Measurements from ENCODE around the gene ELOVL7.
"Not testable (repeated sequence)": the region's sequence is repeated elsewhere in the genome, so short reads cannot be mapped to it uniquely, and the experiment has no call there.

Gene ELOVL7

DNA sequence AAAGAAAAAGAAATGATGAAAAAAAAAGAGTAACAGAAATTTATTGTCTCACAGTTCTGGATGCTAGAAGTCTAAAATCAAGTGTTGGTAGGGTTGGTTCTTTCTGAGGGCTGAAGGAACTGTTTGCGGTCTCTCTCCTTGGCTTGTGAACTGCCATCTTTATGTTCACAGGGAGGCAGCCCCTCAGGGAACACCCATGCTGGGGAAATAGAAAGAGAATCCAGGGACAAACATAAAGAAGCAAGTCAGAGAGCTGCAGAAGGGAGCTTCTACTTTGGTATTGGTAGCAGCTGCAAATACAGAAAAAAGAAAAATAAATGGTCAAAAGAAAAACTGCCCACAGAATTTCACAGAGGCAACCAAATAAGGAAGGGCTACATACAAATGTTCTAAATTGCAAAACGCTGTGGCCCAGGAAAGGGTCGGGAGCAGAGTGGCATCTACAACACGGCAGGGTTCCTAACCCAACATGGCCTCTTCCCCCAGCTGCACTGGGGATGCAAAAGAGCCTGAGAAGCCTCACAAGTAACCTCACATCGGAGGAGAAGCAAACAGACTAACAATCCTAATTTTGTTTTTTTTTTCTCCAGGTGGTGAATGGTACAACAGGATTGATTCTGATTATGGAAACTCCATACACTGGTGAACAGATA lies 37.4 kb downstream of the ELOVL7 start:
- no peaks in the 10 kb centered on the region for H3K9me3 ChIP-seq (ENCODE audit: control insufficient read depth, low read length)
- no peaks in the 10 kb centered on the region for H3K4me1 ChIP-seq (ENCODE audit: control insufficient read depth, insufficient read depth, low read length)
- H3K4me3 ChIP-seq (ENCODE audit: low read length) = no peak overlapping the region
- no peak overlapping the region for H3K9ac ChIP-seq (ENCODE audit: low read length)
- no peaks in the 10 kb centered on the region for H3K36me3 ChIP-seq (ENCODE audit: control insufficient read depth, insufficient read depth, low read length)
- no peaks in the 10 kb centered on the region for H3K27me3 ChIP-seq (ENCODE audit: control insufficient read depth, insufficient read depth, low read length)

DNA sequence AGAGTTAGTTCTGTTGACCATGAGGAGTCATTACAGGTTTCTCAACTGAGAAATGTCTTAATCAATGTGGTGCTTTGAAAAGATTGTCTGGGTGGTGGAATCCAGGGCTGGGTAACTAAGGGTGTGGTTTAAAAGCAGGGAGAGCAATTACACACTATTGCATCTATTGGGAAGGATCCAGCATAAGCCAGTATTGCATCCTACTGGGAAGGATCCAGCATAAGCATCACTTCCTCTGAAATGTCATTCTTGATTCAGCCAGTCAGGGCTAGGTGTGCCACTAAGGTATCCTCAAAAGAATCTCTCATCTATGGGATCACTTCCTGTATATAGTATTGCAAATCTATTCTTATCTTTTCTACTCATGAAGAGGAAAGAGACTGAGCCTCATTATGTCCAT lies 38.6 kb downstream of the ELOVL7 start:
- no peaks in the 10 kb centered on the region for H3K4me1 ChIP-seq (ENCODE audit: control insufficient read depth, insufficient read depth, low read length)
- no peaks in the 10 kb centered on the region for H3K9me3 ChIP-seq (ENCODE audit: control insufficient read depth, low read length)
- H3K27me3 ChIP-seq (ENCODE audit: control insufficient read depth, insufficient read depth, low read length) = no peaks in the 10 kb centered on the region
- no peak overlapping the region for H3K9ac ChIP-seq (ENCODE audit: low read length)
- H3K36me3 ChIP-seq (ENCODE audit: control insufficient read depth, insufficient read depth, low read length) = no peaks in the 10 kb centered on the region
- no peak overlapping the region for H3K4me3 ChIP-seq (ENCODE audit: low read length)

DNA sequence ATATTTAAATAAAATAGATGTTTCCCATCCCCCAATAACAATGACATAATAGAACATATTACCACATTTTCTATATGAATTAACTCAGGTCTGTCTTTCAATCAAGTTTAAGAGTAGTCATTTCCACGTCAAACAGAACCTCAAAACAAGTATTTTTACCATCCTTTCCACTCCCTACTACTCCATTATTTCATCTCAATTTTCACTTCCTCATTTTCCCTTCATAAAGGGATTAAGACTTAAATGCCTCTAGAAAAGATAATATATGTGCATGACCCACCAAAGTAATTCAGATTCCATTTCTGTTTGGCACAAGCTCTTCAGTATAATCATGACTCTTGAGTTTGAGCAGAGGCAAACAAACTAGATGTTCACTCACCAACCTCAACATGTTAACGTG lies 40.4 kb downstream of the ELOVL7 start:
- Histone ChIP-seq H3K9ac (ENCODE audit: low read length) (no peak overlapping the region), H3K27me3 (ENCODE audit: control insufficient read depth, insufficient read depth, low read length) (no peaks in the 10 kb centered on the region), H3K9me3 (ENCODE audit: control insufficient read depth, low read length) (no peaks in the 10 kb centered on the region), H3K4me1 (ENCODE audit: control insufficient read depth, insufficient read depth, low read length) (no peaks in the 10 kb centered on the region), H3K4me3 (ENCODE audit: low read length) (no peak overlapping the region), H3K36me3 (ENCODE audit: control insufficient read depth, insufficient read depth, low read length) (no peaks in the 10 kb centered on the region)

DNA sequence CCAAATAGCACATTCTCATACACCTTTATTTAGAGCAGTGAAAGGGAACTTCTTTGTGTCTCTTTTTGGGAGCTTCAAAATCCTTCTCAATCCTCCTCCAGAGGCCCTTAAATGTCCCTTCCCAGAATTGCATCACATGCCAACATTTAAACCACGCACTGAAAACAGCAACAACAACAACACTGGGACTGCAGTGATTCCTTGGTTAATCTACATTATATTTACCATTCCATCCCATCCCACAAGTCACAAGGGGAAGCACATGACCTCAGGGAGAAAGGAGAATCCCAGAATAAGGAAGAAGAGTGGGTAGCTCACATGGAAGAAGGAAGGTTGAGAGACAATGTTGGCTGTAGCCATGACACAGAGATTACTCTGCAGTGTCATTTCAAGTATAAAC lies 41.1 kb downstream of the ELOVL7 start:
- Histone ChIP-seq H3K9ac (ENCODE audit: low read length) (no peak overlapping the region), H3K9me3 (ENCODE audit: control insufficient read depth, low read length) (no peaks in the 10 kb centered on the region), H3K4me1 (ENCODE audit: control insufficient read depth, insufficient read depth, low read length) (no peaks in the 10 kb centered on the region), H3K27me3 (ENCODE audit: control insufficient read depth, insufficient read depth, low read length) (no peaks in the 10 kb centered on the region), H3K36me3 (ENCODE audit: control insufficient read depth, insufficient read depth, low read length) (no peaks in the 10 kb centered on the region), H3K4me3 (ENCODE audit: low read length) (no peak overlapping the region)

DNA sequence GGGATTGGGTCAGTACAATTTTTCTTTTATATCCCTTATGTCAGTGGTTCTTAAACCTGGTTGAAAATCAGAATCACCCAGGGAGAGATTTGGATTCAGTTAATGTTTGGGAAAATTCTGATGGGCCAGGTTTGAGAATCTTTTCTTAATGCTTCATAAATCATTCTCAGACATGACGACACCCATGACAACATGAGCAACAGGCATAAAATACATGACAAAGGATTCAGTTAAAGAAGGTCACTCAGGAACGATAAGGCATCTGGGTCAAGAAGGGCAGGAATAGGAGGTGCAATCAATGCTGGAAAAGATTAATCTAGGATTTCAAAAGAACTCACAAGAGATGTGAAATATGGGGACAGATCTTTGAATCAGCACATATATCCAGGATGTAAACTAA lies 41.8 kb downstream of the ELOVL7 start:
- Histone ChIP-seq H3K4me3 (ENCODE audit: low read length) (no peak overlapping the region), H3K27me3 (ENCODE audit: control insufficient read depth, insufficient read depth, low read length) (no peaks in the 10 kb centered on the region), H3K9ac (ENCODE audit: low read length) (no peak overlapping the region), H3K36me3 (ENCODE audit: control insufficient read depth, insufficient read depth, low read length) (no peaks in the 10 kb centered on the region), H3K4me1 (ENCODE audit: control insufficient read depth, insufficient read depth, low read length) (no peaks in the 10 kb centered on the region), H3K9me3 (ENCODE audit: control insufficient read depth, low read length) (no peaks in the 10 kb centered on the region)

DNA sequence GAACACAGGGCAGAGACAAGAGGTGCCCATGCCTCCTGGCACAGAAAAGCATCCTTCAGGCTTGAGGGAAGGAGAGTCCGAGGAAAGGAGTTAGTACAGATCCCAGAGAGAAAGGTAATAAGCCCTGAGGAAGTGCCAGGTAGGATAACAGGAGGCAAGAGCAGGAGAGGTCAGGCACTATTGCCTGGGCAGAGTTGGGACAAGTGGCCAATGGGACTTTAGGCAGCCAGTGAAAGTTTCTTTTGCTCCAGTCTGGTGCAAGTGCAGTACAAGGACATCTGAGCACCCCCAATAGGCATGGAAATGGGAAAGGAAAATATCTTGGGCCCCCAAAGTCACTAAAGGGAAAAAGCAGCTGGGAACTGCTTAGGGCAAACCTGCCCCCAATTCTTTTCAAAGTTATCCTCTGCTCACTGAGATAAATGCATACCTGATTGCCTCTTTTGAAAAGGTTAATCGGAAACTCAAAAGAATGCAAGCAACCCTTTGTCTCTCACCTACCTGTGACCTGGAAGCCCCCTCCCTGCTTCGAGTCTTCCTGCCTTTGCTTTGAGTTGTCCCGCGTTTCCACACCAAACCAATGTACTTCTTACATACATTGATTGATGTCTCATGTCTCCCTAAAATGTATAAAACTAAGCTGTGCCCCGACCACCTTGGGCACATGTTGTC lies 46.5 kb downstream of the ELOVL7 start:
- H3K4me3 ChIP-seq (ENCODE audit: low read length) = no peak overlapping the region
- H3K9ac ChIP-seq (ENCODE audit: low read length) = no peak overlapping the region
- H3K36me3 ChIP-seq (ENCODE audit: control insufficient read depth, insufficient read depth, low read length) = no peaks in the 10 kb centered on the region
- H3K27me3 ChIP-seq (ENCODE audit: control insufficient read depth, insufficient read depth, low read length) = no peaks in the 10 kb centered on the region
- no peaks in the 10 kb centered on the region for H3K4me1 ChIP-seq (ENCODE audit: control insufficient read depth, insufficient read depth, low read length)
- H3K9me3 ChIP-seq (ENCODE audit: control insufficient read depth, low read length) = no peaks in the 10 kb centered on the region

DNA sequence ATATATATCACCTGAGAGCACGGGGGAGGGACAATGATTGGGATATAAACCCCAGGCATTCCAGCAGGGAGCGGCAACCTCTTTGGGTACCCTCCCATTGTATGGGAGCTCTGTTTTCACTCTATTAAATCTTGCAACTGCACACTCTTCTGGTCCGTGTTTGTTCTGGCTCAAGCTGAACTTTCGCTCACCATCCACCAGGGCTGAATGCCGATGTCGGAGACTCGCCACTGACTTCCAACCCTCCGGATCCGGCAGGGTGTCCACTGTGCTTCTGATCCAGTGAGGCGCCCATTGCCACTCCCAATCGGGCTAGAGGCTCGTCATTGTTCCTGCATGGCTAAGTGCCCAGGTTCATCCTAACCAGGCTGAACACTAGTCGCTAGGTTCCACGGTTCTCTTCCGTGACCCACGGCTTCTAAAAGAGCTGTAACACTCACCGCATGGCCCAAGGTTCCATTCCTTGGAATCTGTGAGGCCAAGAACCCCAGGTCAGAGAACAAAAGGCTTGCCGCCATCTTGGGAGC lies 48.6 kb downstream of the ELOVL7 start:
- not testable (repeated sequence) for H3K36me3 ChIP-seq (ENCODE audit: control insufficient read depth, insufficient read depth, low read length); H3K9me3 ChIP-seq (ENCODE audit: control insufficient read depth, low read length); H3K4me3 ChIP-seq (ENCODE audit: low read length); H3K27me3 ChIP-seq (ENCODE audit: control insufficient read depth, insufficient read depth, low read length); H3K9ac ChIP-seq (ENCODE audit: low read length); H3K4me1 ChIP-seq (ENCODE audit: control insufficient read depth, insufficient read depth, low read length)

DNA sequence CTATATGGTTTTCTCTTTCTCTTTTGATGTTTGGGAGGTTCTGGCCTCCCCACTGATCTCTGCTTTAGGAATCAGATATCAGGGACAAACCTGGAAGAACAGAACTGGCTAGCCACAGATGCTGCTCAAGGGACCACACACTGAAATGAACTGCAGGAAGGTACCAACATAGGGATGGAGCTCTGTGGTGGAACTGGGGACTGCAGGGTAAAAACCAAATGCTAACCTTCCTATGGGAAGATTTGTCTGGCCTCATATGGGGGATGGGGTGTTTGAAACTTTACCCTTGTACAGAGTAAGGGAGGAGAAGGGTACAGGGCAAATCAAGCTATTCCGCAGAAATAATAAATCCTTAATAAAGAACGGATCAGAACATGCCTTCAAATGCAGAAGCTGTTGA lies 49.4 kb downstream of the ELOVL7 start:
- no peaks in the 10 kb centered on the region for H3K9me3 ChIP-seq (ENCODE audit: control insufficient read depth, low read length)
- no peaks in the 10 kb centered on the region for H3K36me3 ChIP-seq (ENCODE audit: control insufficient read depth, insufficient read depth, low read length)
- no peaks in the 10 kb centered on the region for H3K4me1 ChIP-seq (ENCODE audit: control insufficient read depth, insufficient read depth, low read length)

DNA sequence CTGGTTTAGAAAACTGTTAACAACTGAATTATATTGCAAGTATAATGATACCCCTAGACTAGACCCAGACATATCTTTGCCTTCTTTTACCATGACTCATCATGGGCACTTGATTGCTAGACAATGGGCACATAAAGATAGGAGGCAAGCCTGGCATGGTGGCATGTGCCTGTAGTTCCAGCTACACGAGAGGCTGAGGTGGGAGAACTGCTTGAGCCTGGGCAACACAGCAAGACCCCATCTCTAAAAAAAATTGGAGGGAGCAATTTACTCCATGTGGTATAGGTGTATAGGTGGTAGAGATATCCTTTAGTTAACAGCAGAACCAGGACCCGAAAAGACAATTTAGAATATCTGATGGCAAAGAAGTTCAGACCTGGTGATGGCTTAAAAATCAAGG lies 51.6 kb downstream of the ELOVL7 start:
- Histone ChIP-seq H3K27me3 (ENCODE audit: control insufficient read depth, insufficient read depth, low read length) (no peaks in the 10 kb centered on the region), H3K36me3 (ENCODE audit: control insufficient read depth, insufficient read depth, low read length) (no peaks in the 10 kb centered on the region), H3K9me3 (ENCODE audit: control insufficient read depth, low read length) (no peaks in the 10 kb centered on the region)

More for the DNA sequence above, 49.4 kb downstream of the ELOVL7 start:
- Histone ChIP-seq H3K27me3 (ENCODE audit: control insufficient read depth, insufficient read depth, low read length) (no peaks in the 10 kb centered on the region), H3K9ac (ENCODE audit: low read length) (no peak overlapping the region), H3K4me3 (ENCODE audit: low read length) (no peak overlapping the region)

DNA sequence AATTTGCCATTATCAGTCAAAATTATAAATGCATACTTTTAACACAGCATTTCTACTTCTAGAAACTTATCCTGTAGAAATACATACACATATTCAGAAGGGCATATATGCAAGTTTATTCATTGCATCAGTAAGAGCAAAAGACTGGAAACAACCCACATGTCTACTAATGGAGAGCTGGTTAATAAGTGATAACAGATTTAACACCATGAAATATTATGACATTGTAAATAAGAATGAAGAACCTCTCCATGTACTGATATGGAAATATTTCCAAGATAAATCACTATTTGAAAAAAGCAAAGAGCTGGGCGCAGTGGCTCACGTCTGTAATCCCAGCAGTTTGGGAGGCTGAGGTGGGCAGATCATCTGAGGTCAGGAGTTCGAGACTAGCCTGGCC lies 54.5 kb downstream of the ELOVL7 start:
- Histone ChIP-seq H3K9ac (ENCODE audit: low read length) (no peak overlapping the region), H3K4me1 (ENCODE audit: control insufficient read depth, insufficient read depth, low read length) (peaks cover 5% of the 10 kb centered on the region), H3K36me3 (ENCODE audit: control insufficient read depth, insufficient read depth, low read length) (no peaks in the 10 kb centered on the region), H3K4me3 (ENCODE audit: low read length) (no peak overlapping the region), H3K9me3 (ENCODE audit: control insufficient read depth, low read length) (no peaks in the 10 kb centered on the region), H3K27me3 (ENCODE audit: control insufficient read depth, insufficient read depth, low read length) (no peaks in the 10 kb centered on the region)

More for the DNA sequence above, 51.6 kb downstream of the ELOVL7 start:
- H3K9ac ChIP-seq (ENCODE audit: low read length) = no peak overlapping the region
- peaks cover 5% of the 10 kb centered on the region for H3K4me1 ChIP-seq (ENCODE audit: control insufficient read depth, insufficient read depth, low read length)
- H3K4me3 ChIP-seq (ENCODE audit: low read length) = no peak overlapping the region

DNA sequence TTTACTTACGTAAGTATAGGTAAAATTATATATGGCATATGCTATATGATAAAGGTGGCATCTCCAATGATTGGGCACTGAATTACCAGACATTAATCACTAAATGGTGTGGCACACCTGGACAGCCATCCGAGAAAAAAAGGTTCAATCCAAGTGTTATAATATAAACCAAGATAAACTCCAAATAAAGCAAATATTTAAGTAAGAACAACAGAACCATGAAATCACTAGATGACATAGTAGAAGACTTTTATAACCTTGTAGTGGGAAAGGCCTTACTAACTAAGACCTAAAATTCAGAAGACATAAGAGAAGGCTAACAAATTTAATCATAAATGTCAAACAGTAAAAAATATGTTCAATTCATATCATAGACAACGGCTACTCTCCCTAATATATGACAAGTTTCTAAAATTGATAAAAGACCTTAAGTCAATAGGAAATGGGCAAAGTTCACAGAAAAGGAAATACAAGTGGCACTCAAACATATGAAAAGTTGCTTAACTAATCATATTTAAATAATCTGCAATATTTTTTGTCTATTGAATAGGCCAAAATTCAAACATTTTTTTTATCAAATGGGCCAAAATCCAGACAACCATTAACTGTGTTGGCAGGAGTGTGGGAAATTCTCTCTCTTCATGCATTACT lies 55.1 kb downstream of the ELOVL7 start:
- Histone ChIP-seq H3K4me3 (ENCODE audit: low read length) (no peak overlapping the region), H3K9me3 (ENCODE audit: control insufficient read depth, low read length) (no peaks in the 10 kb centered on the region)

DNA sequence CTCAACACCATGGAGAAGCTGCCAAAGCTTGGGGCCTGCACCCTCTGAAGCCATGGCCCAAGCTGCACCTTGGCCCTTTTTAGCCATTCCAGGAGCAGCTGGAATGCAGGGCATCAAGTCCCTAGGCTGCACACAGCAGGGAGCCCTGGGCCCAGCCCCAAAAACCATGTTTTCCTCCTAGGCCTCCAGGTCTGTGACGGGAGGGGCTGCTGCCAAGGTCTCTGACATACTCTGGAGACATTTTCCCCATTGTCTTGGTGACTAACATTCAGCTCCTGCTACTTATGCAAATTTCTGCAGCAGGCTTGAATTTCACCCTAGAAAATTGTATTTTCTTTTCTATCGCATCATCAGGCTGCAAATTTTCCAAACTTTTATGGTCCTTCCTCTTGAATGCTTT lies 64.6 kb downstream of the ELOVL7 start:
- no peaks in the 10 kb centered on the region for H3K27me3 ChIP-seq (ENCODE audit: control insufficient read depth, insufficient read depth, low read length)
- H3K36me3 ChIP-seq (ENCODE audit: control insufficient read depth, insufficient read depth, low read length) = no peaks in the 10 kb centered on the region

More for the DNA sequence above, 55.1 kb downstream of the ELOVL7 start:
- H3K9ac ChIP-seq (ENCODE audit: low read length) = no peak overlapping the region
- no peaks in the 10 kb centered on the region for H3K27me3 ChIP-seq (ENCODE audit: control insufficient read depth, insufficient read depth, low read length)
- peaks cover 5% of the 10 kb centered on the region for H3K4me1 ChIP-seq (ENCODE audit: control insufficient read depth, insufficient read depth, low read length)
- no peaks in the 10 kb centered on the region for H3K36me3 ChIP-seq (ENCODE audit: control insufficient read depth, insufficient read depth, low read length)

More for the DNA sequence above, 64.6 kb downstream of the ELOVL7 start:
- Histone ChIP-seq H3K4me1 (ENCODE audit: control insufficient read depth, insufficient read depth, low read length) (no peaks in the 10 kb centered on the region), H3K9ac (ENCODE audit: low read length) (no peak overlapping the region), H3K9me3 (ENCODE audit: control insufficient read depth, low read length) (no peaks in the 10 kb centered on the region), H3K4me3 (ENCODE audit: low read length) (no peak overlapping the region)

All from mucosa of stomach (tissue), 1 donor.